SK-N-MC (cell line): ENCODE measurements around the gene CDH12.

ENCODE experiments used
- EZH2 ChIP-seq: fragments of 200-600 bp; sonication (generic); IDR thresholded peaks from one replicate; pipeline ENCODE4 v1.6.1; 2017; ENCODE audit warnings: antibody characterized with exemption
- FOXP2 ChIP-seq: optimal IDR thresholded peaks from 2 replicates; pipeline ENCODE3; 2011; ENCODE audit warnings: mild to moderate bottlenecking, moderate library complexity; ENCODE audit not compliant: insufficient read depth; ENCODE audit errors: extremely low read length, control extremely low read depth
- POLR2AphosphoS5 ChIP-seq: IDR thresholded peaks from 2 replicates; pipeline ENCODE4 v1.6.1; 2012; ENCODE audit warnings: mild to moderate bottlenecking, low read depth, low read length, borderline replicate concordance

GRCh38 chr5:22432905-22433304 is 420.2 kb downstream of the CDH12 start:
- TF ChIP-seq POLR2AphosphoS5 (no peak), FOXP2 (no peak), EZH2 (no peak)
